NCI-H748 (cell line): ENCODE measurements around the gene LMBR1.

Source experiments
- DNase-seq: peaks from one replicate; lab custom pipeline; 2025; ENCODE audit not compliant: unreplicated experiment; lab: John Stamatoyannopoulos, UW

Gene LMBR1

DNA sequence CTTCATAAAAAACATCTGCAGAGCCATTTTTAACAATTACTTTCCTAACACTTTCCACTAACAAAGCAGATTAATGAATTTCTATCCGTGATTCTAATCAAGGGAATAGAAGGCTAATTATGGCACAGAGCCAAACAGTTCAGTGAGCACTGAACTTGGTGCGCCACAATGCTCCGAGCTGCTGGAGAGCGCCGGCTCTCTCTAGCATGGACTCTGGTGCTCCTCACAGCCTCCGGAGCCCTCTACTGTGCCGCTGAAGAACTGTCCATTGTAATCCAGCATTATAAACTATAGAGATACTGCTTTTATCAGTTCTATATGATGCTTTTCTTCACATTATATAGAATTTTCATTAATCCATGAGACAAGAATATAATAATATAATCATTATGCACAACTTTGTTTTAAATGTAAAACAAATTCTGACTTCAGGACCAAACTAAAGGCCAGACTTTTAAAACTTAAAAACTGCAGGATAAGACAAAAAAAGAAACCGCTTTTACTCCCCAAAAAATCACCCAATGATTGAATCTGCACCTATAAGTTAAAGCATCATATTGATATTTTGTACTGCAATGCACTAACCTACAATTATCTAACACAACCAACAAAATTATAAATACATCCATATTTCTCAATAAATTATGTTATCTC is 128.8 kb downstream of the LMBR1 start:
- DNase-seq, result peak; percentile 91

DNA sequence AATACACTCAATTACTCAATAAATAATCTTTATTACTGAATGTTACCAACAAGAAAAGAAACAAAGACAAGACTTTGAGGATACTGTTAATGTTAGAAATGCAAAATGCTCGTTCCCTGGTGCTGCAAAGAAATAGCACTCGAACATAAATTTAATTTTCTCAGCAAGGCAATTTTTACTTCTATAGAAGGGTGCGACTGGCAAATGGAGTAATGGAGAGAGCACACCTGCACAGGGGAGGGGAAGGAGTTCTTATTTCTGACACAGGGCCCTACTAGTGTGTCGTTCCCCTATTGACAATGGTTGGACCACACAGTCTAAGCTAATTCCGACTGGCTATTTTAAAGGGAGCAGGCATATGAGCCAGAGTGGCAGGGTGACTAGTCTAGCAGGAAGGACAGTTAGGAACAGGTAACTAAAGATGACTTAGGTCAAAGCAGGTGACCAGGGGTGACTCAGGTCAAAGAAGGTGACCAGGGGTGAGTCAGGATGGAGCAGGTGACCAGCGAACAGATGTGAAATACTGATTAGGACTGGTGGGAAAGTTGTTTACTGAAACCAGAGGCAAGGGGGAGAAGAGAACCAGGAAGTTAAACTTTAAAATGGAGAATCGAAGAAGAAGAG is 133.3 kb downstream of the LMBR1 start:
- DNase-seq, result no peak

DNA sequence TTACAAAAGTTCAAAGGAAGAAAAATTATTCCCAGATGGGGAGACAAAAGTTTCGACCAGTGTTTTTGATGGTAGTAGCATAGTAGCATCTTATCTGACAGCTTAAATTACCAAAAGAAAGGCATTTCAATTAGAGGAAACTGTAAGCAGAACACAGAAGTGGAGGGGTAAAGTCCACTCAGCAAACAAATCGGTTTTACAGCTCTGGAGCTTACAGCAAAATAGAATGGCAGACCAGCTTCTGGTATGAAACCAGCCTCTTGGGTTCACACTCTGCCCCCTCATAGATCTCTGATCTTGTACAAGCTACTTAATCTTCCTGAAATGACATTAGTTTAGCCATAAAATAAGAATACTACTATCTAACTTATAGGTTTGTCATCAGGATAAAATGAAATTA is 133.8 kb downstream of the LMBR1 start:
- no peak for DNase-seq

DNA sequence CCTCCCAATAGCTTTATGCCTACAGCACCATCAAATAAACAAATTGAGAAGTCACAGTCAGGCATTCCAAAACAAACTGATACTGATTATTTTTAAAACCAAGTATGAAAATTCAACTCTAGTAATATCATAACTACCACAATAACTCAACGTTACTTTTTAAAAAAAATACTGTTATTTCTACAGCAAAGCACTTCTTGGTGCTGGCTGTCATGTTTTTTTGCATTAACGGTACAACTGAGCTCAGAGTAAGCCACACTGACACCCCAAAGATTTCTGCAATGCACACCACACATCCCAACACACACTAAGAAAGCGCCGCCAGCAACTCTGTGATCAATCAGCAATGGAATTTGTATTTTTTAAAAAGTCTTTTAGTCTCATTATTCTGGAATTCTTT is 138.8 kb downstream of the LMBR1 start:
- DNase-seq, result no peak

DNA sequence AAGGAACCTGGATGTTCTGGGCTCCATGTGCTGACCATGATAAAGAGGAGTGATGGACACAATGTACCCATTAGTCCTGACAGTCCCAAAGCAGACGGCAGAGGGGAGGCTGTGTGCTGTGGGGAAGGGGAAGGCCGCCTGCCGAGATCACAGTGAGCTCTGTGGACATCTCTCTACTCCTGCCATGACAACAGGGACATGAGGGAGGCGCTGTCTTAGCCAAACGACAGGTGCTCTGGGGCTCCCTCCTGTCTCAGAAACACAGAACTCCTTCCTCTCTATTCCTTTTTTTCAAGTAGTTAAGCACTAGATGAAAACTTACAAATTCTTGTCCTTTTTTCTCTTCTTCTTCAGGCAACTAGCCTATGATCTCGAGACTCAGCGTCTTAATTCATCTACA is 139.4 kb downstream of the LMBR1 start:
- no peak for DNase-seq

DNA sequence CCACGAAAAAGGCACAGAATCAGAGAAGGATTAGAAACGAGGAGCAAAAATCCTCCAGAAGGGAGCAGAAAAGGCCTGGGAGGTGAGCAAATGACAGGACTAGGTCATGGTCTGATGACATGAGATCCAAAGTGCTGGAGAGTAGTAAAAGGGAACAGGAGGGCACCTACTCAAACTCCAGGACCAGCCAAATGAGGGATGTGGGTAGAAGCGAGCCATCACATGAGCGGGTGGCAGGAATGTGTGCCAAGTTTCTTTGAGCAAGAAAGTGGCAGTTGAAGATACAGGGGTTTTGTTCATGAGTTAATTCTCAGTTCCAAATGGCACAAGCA is 139.8 kb downstream of the LMBR1 start:
- DNase-seq, result no peak

DNA sequence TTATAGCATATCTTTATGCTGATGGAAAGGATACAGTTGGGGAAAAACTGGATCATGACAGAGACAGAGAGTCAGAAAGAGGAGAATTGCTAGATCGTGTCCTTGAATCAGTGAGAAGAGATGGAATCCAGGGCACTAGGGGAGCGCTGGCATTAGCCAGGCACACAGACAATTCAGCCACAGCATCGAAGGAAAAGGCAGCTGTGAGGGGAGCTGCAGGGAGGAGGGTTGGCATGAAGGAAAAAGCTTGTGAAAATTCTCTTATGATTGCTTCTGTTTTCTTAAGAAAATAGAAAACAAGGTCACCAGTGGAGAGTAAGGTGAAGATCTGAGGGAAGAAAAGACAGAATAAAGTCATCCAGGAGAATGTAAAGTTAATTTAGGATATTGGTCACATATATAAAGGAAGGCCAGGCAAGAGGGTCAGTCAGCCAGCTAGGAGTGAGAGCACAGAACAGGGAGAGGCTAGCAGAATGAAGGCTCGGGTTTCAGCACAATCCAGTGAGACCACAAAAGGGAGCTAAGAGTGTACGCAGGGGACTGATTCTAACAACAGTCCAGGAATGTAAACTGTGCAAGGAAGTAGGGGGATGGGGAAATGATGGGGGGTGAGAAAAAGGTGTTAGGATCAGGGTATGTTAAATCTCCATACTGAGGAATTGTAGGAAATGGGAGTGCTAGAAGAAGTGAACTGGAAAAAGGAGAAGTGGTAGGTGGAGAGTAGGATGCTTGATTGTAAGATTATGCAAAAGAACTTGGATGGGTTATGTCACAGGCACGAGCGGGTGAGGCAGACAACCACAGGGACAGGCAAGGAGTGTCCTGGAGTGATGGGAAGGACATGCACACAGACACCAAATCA is 140.4 kb downstream of the LMBR1 start:
- DNase-seq, result peak; percentile 23

DNA sequence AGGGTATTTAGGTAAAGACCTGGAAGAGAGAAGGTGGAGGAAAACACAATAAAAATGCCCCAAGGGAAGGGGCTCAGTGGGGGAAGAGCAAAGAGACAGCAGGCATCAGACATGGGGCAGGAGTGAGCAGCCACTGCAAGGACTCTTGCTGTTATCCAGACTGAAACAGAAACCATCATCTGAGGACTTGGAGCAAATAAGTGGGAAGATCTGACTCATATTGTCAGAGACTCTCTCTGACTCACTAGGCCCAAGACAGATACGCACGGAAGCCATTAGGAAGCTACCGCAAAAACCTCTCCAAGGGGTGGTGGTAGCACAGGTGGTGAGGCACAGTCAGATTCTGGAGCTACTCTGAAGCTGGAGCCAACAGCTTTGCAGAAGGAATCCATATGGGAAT is 141.7 kb downstream of the LMBR1 start:
- no peak for DNase-seq

DNA sequence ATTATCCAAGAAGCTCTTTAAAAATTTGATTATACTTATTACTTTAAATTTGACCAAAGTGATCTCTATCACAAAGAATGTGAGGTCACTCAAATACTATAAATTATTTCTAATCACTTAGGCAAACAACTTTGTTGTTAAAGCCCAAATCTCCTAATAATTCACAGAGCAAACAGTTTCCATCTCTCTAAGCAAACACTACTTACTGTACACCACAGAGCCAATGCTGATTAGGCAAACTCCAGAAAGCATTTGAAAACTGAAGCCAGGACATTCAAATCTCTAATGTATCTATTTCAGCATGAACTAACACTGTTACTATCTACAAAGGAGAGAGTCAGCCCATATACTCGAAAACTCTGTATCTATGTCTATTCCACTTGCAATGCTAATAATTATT is 145.3 kb downstream of the LMBR1 start:
- DNase-seq, result peak; percentile 80

DNA sequence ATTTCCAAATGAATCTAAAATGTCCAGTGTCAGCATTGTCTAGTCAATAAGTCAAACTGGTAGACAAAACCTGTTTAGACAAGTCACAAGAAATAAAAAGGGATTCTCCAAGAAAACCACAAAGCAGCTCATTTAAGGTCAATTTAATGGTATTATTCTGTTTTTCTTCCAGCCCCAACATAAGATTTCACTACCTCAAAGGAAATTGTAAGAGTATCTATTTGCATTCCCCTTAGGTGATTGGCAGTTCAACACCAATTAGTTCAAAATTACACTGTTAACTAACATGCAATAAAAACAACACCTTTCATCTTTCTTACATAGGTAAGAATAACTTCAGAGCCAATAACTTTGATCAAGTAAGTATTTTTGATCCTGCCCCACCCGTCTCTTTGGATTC is 146.1 kb downstream of the LMBR1 start:
- no peak for DNase-seq

DNA sequence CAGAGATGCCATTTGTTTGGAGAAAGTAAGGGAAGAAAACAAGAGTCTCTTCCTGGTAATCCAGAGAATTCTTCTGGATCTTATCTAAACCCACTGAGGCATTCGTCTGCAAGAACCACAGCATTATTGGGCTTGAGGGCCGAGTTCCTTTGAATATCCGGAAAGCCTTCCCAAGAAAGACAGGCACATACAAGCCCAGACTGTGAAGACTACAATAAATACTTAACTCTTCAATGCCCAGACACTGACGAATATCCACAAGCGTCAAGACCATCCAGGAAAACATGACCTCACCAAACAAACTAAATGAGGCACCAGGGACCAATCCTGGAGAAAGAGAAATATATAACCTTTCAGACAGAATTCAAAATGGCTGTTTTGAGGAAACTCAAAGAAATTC is 153.4 kb downstream of the LMBR1 start:
- DNase-seq, result no peak

DNA sequence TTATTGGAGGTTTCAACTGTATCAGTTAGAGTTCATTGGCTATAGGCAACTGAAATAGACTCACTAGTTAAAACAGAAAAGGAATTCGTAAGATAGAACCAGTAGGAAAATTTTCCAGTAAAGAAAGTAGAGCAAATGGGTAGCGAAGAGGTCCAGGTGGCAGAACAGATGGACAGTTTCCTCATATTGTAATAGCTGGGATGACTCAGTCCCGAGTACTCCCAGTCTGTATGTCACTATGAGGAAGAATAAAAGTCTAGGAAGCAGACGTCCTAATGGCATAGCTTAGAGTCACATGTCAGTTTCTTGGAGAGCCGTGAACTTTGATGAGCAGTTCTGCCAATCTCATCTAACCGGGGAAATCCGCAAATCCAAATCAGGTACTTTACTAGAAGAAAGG is 157.1 kb downstream of the LMBR1 start:
- no peak for DNase-seq

DNA sequence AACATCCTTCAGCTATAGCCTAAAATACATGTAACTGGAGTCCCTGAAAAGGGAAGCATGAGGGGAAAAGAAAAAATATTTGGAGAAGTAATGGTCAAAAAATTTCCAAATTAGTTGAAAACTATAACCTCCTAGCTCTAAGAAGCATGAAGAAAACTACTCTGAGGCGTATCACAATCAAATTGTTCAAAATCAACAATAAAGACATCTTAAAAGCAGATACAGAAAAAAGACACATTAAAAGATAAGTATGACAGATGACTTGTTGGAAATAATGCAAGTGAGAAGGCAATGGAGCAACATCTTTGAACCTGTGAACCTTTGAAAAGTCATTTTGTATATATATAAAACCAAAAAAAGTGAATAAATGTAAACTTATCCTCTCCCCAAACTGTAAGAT is 159.3 kb downstream of the LMBR1 start:
- DNase-seq, result no peak

DNA sequence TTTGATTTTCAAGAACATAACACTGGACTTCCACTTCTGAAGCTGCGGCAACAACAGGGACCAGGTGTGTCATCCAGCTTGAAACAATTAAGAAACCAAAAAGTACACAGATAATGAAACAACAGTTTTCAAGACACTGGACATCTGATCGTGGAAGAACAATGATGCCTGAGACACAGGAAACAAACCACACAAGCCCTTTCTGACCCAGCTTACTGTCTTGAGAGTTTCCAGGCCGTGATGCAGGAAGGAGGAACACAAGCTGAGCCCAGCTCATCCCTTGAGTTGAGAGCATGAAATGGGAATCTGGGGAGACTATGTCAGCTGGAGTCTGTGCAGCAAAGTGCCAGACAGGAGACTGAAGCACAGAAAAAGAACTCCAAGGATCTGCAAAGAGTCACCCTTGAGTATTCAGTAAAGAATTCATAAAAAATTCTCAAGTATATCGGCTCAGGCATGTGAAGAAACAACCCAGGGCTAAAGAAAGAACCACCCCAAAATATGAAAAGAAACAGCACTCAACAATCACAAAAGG is 160.8 kb downstream of the LMBR1 start:
- no peak for DNase-seq

DNA sequence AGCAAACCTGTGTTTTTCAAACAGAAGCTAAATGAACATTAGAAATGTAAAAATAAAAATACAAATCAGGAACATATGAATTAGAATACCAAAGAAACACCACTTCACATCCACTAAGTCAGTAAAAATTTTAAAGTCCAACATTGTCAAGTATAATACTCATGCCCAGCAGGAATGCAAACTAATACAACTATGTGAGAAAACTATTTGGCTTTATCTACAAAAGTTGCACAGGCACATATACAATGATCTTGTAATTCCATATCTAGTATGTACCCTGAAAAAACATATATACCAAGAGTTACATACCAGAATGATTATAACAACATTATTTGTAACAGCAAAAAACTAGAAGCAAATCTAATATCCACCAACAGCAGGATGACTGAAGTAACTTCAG is 161.3 kb downstream of the LMBR1 start:
- no peak for DNase-seq

DNA sequence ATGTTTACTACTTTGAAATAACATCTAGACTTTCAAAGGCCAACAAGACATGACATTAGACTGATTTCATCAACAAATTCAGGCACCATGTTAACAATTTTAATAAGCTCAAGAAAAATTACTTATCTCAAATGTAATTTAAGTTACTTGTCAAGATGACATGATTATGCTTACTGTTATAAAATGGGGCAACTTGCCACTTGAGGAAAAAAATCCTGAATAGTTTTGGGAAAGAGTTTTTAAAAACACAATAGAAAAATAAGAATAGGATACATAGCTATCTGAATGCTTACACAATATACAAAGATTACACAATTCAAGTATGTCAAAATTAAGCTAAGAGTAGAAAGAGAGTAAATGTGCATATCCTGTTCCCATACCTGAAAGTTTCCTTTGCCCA is 167.0 kb downstream of the LMBR1 start:
- DNase-seq, result no peak

DNA sequence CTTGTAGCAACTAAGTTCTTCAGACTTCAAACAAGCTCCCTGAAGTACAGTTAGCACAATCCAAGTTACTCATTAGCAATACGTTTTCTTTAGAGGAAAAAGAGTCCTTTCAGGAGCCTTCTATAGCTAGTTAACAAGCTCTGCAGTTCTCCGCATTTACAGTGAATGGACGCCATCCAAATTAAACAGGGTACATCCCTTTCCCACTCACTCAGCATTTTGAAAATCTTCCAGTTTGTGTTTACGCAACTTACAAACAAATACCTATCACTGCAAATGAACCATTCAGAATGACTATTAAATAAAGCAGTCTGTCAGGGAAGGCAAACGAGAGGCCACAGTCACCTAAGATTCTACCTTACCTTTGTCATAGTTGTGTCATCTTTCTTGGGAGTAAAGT is 167.9 kb downstream of the LMBR1 start:
- DNase-seq, result no peak

DNA sequence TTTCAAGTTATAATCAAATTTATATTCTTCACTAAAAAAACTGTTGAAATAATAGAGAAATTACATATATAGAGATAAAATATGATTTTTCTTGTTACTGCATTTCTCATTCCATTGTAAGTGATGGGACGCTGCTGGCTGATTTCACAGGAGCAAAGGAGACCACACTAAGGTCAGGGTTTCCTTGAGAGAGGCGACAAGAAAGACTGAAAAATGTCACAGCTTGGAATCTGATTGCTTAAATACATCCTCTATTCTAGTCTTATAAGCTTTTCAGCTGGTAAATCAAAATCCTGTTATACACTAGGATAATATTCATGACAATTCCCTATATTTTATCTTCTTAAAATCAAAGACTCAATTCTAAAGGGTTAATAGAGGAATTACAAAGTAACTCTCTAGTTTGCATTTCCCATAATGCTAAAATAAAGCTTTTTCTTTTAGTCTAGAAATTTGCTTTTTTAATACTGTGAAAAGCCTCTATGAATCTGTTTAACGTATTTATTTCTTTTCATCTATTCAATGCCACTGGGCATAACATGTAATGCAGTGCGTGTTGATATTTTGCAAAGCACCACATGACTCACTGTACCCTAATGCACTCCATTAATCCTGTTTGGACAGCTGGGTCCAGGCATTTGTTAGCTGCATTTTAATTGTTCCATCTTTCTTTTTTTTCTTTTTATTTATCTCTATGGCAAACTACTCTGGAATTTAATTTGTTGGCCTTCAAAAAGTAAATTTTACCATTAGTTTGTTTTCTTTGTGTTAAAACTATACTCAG is 170.7 kb downstream of the LMBR1 start:
- peak; percentile 79 for DNase-seq

DNA sequence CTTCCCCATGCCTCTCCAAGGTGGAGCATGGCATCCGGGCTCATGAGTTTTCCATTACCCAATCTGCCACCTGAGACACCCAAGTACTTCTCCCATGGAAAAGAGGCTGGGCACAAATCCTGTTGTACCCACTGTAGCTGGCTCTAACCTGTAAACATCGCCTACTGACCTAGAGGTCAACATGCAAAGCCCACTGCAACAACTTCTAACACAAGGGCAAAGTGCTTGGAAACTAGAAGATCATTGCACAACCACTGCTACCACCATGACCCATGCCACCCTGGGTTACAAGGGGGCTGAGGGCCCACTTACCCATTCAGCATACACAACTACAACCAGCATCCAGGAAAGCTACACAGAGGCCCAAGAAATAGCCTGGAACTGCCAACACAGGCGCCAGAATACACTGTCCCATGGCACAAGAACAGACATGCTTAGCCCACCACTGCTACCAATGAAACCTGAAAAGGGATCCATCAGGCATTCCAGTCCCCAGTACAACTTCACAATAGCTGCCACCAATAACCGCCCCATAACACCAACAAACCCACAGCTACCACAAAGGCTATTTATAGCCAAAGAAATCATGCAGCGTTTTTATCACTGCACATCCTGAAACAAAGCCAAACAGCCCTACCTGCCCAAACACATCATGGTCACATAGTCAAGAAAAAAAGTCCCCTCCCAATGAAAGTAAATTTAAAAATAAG is 189.1 kb downstream of the LMBR1 start:
- DNase-seq, result no peak

DNA sequence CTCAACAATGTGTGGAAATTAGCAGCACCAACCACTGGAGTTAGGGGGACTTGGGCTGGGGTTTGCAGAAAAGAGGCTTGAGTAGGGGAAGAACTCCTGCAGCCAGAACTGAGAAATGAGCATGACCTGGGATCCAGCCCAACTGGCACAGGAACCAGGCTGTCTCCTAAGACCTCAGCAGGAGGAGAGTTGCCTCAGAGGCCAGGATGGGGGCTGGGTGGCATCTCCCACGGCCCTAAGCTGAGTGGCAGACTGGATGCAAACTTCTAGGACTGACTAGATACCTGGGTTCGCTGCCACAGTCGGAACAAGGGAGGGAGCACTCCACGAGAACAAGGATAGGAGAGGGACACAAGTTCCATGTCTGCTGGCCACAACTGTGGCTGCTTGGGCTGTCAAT is 189.8 kb downstream of the LMBR1 start:
- DNase-seq, result no peak

DNA sequence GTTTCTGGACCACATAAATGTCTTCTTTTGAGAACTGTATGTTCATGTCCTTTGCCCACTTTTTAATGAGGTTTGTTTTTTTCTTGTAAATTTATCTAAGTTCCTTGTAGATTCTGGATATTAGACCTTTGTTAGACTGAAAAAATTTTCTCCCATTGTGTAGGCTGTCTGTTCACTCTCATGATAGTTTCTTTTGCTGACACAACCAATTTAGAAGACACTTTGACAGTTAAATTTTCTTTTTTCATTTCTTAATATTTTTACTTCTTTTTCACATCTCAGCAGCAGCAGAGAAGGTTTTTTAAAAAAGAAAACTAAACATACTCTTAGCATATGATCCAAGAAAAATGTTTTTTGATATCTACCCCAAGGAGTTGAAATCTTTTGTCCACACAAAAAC is 190.6 kb downstream of the LMBR1 start:
- DNase-seq, result no peak
